ENCODE results near the gene MRTFA. TPM values are rescaled to one million over a fixed set of nuclear protein-coding genes. Genes with fewer than 3 reads are reported as not detected.

The MRTFA gene
- total RNA-seq, 1 donor from 2014 or later: 52.1 TPM

DNA sequence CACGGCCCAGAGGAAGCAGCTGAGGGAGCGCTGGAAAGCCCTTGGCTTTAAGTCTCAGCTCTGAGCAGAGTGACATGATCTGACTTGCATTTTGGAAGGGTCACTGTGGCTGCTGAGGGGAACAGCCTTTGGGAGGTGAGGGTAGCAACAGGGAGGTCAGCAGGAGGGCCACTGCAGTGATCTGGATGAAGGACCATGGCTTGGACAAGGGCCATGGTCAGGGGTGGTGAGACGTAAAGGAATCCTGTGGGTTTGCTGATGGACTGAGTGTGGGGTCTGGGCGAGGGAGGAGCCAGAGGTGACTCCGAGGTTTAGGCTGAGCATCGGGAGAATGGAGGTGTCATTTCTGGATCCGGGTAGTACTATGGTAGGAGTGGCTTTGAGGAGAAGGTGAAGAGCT, 232.9 kb downstream of the MRTFA start:
- H3K4me3 ChIP-seq (ENCODE audit: low read depth, low read length): no peak overlapping the region
- DNase-seq (ENCODE audit: low read depth): no peak
- TF ChIP-seq, protein P1, sequence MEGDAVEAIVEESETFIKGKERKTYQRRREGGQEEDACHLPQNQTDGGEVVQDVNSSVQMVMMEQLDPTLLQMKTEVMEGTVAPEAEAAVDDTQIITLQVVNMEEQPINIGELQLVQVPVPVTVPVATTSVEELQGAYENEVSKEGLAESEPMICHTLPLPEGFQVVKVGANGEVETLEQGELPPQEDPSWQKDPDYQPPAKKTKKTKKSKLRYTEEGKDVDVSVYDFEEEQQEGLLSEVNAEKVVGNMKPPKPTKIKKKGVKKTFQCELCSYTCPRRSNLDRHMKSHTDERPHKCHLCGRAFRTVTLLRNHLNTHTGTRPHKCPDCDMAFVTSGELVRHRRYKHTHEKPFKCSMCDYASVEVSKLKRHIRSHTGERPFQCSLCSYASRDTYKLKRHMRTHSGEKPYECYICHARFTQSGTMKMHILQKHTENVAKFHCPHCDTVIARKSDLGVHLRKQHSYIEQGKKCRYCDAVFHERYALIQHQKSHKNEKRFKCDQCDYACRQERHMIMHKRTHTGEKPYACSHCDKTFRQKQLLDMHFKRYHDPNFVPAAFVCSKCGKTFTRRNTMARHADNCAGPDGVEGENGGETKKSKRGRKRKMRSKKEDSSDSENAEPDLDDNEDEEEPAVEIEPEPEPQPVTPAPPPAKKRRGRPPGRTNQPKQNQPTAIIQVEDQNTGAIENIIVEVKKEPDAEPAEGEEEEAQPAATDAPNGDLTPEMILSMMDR (conservative IDR thresholded peaks at IDR 0.05; ENCODE audit: low read depth, low read length): no peak

DNA sequence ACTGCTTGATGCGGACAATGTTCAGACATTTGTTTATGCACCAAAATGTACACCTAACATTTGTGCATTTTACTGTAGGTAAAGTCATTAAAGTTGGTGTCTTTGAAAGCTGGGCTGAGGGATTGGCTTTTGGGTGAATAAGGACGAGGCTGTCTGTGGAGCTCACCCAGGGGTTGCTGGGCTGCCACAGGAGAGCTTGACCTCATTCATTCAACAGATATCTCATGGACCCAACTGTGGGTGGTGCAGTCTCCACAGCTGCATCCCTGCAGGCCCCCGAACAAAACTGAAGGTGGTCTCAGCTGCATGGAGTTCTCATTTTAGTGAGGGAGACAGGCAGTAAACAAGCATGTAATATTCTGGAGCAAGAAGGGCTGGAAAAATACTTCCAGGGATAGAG, 233.4 kb downstream of the MRTFA start:
- no peak overlapping the region for H3K4me3 ChIP-seq (ENCODE audit: low read depth, low read length)
- TF ChIP-seq, protein P1 (conservative IDR thresholded peaks at IDR 0.05; ENCODE audit: low read depth, low read length): no peak

DNA sequence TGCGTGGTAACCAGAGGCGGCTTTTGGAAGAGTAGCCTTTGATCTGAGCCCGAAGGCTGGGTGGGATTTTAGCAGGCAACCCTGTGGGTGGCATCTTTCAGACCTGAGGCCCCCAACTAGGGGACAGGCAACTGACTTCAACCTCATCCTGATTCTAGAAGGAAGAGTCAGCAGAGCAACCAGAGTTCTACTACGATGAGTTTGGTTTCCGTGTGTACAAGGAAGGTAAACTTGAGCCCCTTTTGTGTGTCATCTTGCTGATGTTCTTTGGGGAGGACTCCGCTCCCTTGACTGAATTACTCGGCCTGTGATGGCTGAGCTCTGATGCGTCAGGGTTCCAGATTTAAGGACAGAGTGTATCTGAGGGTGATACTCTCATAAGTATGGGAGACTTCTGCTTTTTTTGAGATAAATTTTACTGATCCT, 234.5 kb downstream of the MRTFA start:
- TF ChIP-seq, protein P1 (conservative IDR thresholded peaks at IDR 0.05; ENCODE audit: low read depth, low read length): no peak
- H3K4me3 ChIP-seq (ENCODE audit: low read depth, low read length): no peak overlapping the region

More for the DNA sequence above, 233.4 kb downstream of the MRTFA start:
- DNase-seq (ENCODE audit: low read depth): no peak

DNA sequence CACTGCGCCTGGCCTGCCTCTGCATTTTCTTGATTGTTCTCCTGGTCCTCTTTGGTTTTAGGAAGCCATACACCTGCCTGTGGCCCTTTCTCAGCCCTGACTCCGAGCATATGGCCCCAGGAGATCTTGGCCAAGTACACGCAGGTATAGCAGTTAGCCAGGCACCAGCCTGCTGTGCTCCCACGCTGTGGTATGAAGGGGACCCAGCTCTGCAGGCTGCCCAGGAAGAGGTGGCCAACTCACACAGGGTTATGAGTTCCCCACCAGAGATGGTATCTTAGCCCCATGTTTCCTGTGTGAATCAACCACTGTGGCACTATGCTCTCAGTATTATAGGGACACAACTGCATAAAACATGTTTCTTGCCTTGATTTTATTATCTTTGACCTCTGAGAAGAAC, 235.0 kb downstream of the MRTFA start:
- no peak overlapping the region for H3K4me3 ChIP-seq (ENCODE audit: low read depth, low read length)
- TF ChIP-seq, protein P1 (conservative IDR thresholded peaks at IDR 0.05; ENCODE audit: low read depth, low read length): no peak
- no peak for DNase-seq (ENCODE audit: low read depth)

More for the DNA sequence above, 234.5 kb downstream of the MRTFA start:
- DNase-seq (ENCODE audit: low read depth): no peak

DNA sequence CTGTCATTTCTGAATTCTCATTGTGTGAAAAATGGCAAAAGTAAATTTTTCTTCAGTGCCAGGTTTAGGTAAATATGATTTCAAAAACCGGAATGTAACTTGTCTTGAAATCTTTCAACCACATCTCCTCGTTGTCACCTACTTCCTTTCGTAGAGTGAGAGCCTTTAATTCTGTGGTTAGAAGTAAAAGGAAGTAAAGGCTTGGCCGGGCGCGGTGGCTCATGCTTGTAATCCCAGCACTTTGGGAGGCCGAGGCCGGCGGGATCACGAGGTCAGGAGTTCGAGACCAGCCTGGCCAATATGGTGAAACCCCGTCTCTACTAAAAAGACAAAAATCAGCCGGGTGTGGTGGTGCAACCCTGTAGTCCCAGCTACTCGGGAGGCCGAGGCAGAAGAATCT, 236.4 kb downstream of the MRTFA start:
- TF ChIP-seq, protein P1 (conservative IDR thresholded peaks at IDR 0.05; ENCODE audit: low read depth, low read length): no peak
- DNase-seq (ENCODE audit: low read depth): no peak
- no peak overlapping the region for H3K4me3 ChIP-seq (ENCODE audit: low read depth, low read length)

DNA sequence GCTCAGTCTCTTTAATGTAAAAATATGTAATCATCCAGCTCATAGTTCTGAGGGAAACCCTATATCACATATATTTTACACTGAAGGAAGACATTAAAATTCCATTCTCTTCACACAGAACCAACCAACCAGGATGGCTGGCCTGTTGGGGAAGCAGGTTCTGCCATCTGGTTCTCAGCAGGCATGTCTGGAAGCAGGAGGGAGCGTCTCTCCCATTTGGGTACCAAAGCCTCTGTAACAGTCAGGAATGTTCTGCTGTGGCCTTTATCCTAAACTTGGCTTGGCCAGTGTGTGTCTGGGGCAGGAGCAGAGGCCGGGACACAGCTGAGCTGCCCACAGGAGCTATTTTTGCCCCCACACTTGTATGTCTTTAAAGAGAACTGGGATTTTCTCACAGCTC, 236.9 kb downstream of the MRTFA start:
- TF ChIP-seq, protein P1 (conservative IDR thresholded peaks at IDR 0.05; ENCODE audit: low read depth, low read length): no peak
- no peak overlapping the region for H3K4me3 ChIP-seq (ENCODE audit: low read depth, low read length)

DNA sequence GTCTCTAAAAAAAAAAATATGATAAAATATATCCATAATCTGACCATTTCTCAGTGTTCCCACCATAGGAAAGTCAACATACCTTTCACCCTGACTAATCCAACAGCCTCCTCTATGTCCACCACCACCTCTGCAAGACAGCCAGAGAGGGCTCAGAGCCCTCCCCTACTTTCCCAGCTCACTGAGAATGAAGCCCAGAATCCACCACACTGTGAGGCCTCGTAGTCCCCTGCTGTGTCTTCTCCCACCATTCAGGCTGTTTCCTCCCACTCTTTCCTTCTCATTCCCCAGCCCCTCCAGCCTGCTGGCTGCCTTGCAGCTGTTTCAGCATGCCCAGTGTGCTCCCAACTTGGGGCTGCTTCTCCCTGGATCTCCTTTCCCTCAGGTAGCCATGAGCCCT, 239.1 kb downstream of the MRTFA start:
- TF ChIP-seq, protein P1 (conservative IDR thresholded peaks at IDR 0.05; ENCODE audit: low read depth, low read length): no peak
- no peak overlapping the region for H3K4me3 ChIP-seq (ENCODE audit: low read depth, low read length)
- DNase-seq (ENCODE audit: low read depth): no peak

More for the DNA sequence above, 236.9 kb downstream of the MRTFA start:
- DNase-seq (ENCODE audit: low read depth): no peak
